ACC112 (cell line): ENCODE data around the gene CLIP2.
"Not testable (repeated sequence)": the region's sequence is repeated elsewhere in the genome, so short reads cannot be mapped to it uniquely, and the experiment has no call there.

Experiments used
- H2AFZ ChIP-seq: fragments of 200-600 bp; sonication (generic); one replicate; pipeline ENCODE4 v1.6.0; 2017; ENCODE audit warnings: antibody characterized with exemption, low read length; ENCODE audit not compliant: unreplicated experiment
- H3K27ac ChIP-seq: fragments of 200-600 bp; sonication (generic); 2 replicates; pipeline ENCODE4 v1.5.1; 2014; ENCODE audit warnings: low read depth, mild to moderate bottlenecking, antibody characterized with exemption, low read length, moderate library complexity
- H3K27me3 ChIP-seq: fragments of 200-600 bp; sonication (generic); 2 replicates; pipeline ENCODE4 v1.6.1; 2014; ENCODE audit warnings: mild to moderate bottlenecking, antibody characterized with exemption, low read length, moderate library complexity, mixed read lengths; ENCODE audit not compliant: insufficient read depth
- H3K36me3 ChIP-seq: fragments of 200-600 bp; sonication (generic); 2 replicates; pipeline ENCODE4 v1.6.1; 2016; ENCODE audit warnings: mild to moderate bottlenecking, antibody characterized with exemption, low read length, moderate library complexity, mixed read lengths; ENCODE audit not compliant: insufficient read depth
- H3K4me1 ChIP-seq: fragments of 200-600 bp; sonication (generic); one replicate; pipeline ENCODE4 v1.6.1; 2016; ENCODE audit warnings: low read length, mixed read lengths; ENCODE audit not compliant: insufficient read depth, unreplicated experiment, control insufficient read depth
- H3K4me3 ChIP-seq: fragments of 200-600 bp; sonication (generic); 2 replicates; pipeline ENCODE4 v1.5.1; 2014; ENCODE audit warnings: mild to moderate bottlenecking, low read depth, low read length
- H3K79me2 ChIP-seq: fragments of 200-600 bp; sonication (generic); one replicate; pipeline ENCODE4 v1.6.0; 2016; ENCODE audit warnings: low read length; ENCODE audit not compliant: control insufficient read depth, unreplicated experiment, insufficient read depth

Gene CLIP2

DNA sequence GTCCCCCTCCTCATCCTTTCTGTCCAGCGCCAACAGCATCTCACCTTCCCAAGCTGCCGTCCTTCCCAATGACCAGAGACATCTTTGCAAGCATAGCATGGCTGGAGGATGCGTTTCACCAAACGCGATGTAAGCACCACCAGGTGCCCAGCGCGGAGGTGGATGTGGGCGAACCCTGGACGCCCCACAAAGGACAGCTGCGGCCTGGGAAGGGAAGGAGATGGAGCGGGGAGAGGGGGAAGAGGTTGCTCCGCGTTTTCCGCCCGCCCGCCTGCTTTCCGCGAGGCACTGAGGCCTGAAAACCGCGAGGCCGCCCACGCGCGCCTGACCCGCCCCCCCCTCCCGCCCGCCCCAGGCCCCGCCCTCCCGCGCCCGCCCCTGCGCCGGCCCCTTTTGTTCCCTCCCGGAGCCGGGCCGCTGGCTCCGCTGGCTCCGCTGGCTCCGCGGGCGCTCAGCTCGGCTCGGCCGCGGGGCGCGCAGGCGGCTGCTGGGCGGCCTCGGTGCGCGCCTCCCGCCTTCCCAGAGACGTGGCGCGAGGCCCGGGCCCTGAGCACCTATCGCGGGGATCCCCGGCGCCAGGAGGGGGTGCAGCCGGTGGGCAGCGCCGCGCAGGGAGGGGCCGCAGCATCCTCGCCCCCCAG lies at the start of gene CLIP2:
TSS of gene CLIP2 (plus strand) at position 390 of the 641 bp plus-strand sequence. CDS start 28,140 bp downstream, outside the sequence.
- Histone ChIP-seq H3K4me1 (peaks cover 5% of the 10 kb centered on the region), H3K79me2 (peaks cover 36% of the 10 kb centered on the region), H3K27ac (peak within 1 kb of the TSS; percentile 54; the same call in 1 of the 2 replicates), H3K27me3 (no peaks in the 10 kb centered on the region), H3K36me3 (no peaks in the 10 kb centered on the region), H2AFZ (peak within 1 kb of the TSS; percentile 66), H3K4me3 (peak within 1 kb of the TSS; percentile 100)

- H3K27ac ChIP-seq: no peak overlapping the region
- no peaks in the 10 kb centered on the region for H3K27me3 ChIP-seq
- H3K36me3 ChIP-seq: peaks cover 22% of the 10 kb centered on the region; the same call in 1 of the 2 replicates
- no peaks in the 10 kb centered on the region for H3K4me1 ChIP-seq
- H3K4me3 ChIP-seq: no peak overlapping the region
- H3K79me2 ChIP-seq: no peaks in the 10 kb centered on the region
- no peak overlapping the region for H2AFZ ChIP-seq
Measured at GRCh38 chr7:74240482-74240881, 48.7 kb upstream of the CLIP2 start.

GRCh38 chr7:74242122-74242443 lies 47.1 kb upstream of the CLIP2 start:
- Histone ChIP-seq H3K27ac (no peak overlapping the region), H3K4me1 (no peaks in the 10 kb centered on the region), H3K4me3 (no peak overlapping the region), H3K79me2 (no peaks in the 10 kb centered on the region), H2AFZ (no peak overlapping the region), H3K36me3 (peaks cover 22% of the 10 kb centered on the region), H3K27me3 (no peaks in the 10 kb centered on the region)

DNA sequence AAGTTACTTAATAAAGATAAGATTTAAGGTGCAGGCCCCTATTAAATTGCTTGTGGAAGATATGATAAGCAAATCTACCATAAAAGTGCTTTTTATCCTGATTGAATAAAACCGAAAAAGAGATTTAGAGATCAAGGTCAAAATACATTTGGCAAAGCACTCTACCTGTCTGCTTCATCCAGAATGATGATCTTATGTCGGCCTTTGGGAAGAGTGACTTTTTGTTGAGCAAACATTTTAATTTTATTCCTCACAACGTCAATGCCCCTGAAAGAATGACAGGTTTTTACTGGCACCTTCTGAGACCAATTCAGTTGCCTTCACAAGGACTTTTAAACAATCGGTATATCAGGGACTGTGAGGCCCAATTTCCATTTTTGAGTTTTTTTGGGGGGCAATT lies 42.7 kb upstream of the CLIP2 start:
- no peak overlapping the region for H2AFZ ChIP-seq
- H3K27ac ChIP-seq: no peak overlapping the region
- no peaks in the 10 kb centered on the region for H3K79me2 ChIP-seq
- H3K27me3 ChIP-seq: no peaks in the 10 kb centered on the region
- peaks cover 26% of the 10 kb centered on the region for H3K36me3 ChIP-seq
- no peaks in the 10 kb centered on the region for H3K4me1 ChIP-seq
- no peak overlapping the region for H3K4me3 ChIP-seq

DNA sequence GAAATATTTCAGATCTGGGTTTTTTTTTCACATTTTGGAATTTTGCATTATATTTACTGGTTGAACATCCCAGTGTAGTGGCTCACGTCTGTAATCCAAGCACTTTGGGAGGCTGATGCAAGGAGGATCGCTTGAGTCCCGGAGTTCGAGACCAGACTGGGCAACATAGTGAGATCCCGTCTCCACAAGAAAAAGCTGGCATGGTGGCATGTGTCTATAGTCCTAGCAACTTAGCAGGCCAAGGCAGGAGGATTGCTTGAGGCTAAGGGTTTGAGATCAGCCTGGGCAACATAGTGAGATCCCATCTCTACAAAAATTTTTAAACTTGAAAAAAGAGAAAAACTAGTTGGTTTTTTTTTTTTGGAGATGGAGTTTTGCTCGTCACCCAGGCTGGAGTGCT lies 41.1 kb upstream of the CLIP2 start:
- no peak overlapping the region for H3K27ac ChIP-seq
- no peak overlapping the region for H3K4me3 ChIP-seq
- no peak overlapping the region for H2AFZ ChIP-seq
- H3K27me3 ChIP-seq: no peaks in the 10 kb centered on the region
- H3K79me2 ChIP-seq: peaks cover 9% of the 10 kb centered on the region
- H3K4me1 ChIP-seq: no peaks in the 10 kb centered on the region
- peaks cover 21% of the 10 kb centered on the region for H3K36me3 ChIP-seq

- Histone ChIP-seq H3K36me3 (peaks cover 18% of the 10 kb centered on the region), H3K79me2 (peaks cover 18% of the 10 kb centered on the region)
- not testable (repeated sequence) for H3K4me3 ChIP-seq, H3K27me3 ChIP-seq, H2AFZ ChIP-seq, H3K27ac ChIP-seq, H3K4me1 ChIP-seq
Measured at GRCh38 chr7:74249058-74249457, 40.1 kb upstream of the CLIP2 start.

- H3K79me2 ChIP-seq: peaks cover 22% of the 10 kb centered on the region
- no peak overlapping the region for H3K27ac ChIP-seq
- no peak overlapping the region for H2AFZ ChIP-seq
- peaks cover 11% of the 10 kb centered on the region for H3K36me3 ChIP-seq
- H3K27me3 ChIP-seq: no peaks in the 10 kb centered on the region
- peak overlapping the region; percentile 85 for H3K4me3 ChIP-seq
- peaks cover 20% of the 10 kb centered on the region for H3K4me1 ChIP-seq
Measured at GRCh38 chr7:74252893-74253292, 36.3 kb upstream of the CLIP2 start.

- Histone ChIP-seq H3K4me3 (peak overlapping the region; percentile 85), H3K79me2 (peaks cover 22% of the 10 kb centered on the region), H3K4me1 (peaks cover 20% of the 10 kb centered on the region), H3K36me3 (peaks cover 11% of the 10 kb centered on the region), H3K27ac (peak overlapping the region; percentile 96; the same call in 1 of the 2 replicates), H2AFZ (no peak overlapping the region), H3K27me3 (no peaks in the 10 kb centered on the region)
Measured at GRCh38 chr7:74253331-74253730, 35.9 kb upstream of the CLIP2 start.

- peaks cover 10% of the 10 kb centered on the region for H3K36me3 ChIP-seq
- H2AFZ ChIP-seq: peak overlapping the region; percentile 55
- H3K27ac ChIP-seq: peak overlapping the region; percentile 96
- peaks cover 20% of the 10 kb centered on the region for H3K4me1 ChIP-seq
- peak overlapping the region; percentile 85 for H3K4me3 ChIP-seq
- no peaks in the 10 kb centered on the region for H3K27me3 ChIP-seq
- peaks cover 22% of the 10 kb centered on the region for H3K79me2 ChIP-seq
Measured at GRCh38 chr7:74253835-74254128, 35.4 kb upstream of the CLIP2 start.

- peak within 1 kb of the TSS; percentile 85 for H3K4me3 ChIP-seq
Measured at GRCh38 chr7:74254129-74254857, 34.9 kb upstream of the CLIP2 start, which contains the start of gene RFC2. TSS of gene RFC2 (minus strand) at chr7:74254399. CDS start at chr7:74254383, 16 bp downstream.

DNA sequence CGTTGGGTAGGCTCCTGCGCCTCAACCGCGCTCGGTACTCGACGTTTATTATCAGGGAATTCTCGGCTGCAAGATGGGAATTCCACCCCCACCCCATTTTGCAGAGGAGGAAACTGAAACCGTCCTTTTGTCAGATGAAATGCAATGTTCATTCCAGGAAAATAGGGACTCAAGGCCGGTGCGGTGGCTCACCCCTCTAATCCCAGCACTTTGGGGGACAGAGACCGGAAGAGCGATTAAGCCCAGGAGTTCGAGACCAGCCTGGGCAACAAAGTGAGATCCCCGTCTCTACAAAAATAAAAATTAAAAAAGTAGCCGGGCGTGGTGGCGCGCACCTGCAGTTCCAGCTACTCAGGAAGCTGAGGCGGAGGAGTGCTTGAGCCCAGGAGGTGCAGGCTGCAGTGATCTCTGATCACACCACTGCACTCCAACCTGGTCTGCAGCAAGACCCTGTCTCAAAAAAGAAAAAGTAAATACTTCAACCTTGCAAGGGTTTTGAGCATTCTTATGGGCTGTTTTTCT lies 34.3 kb upstream of the CLIP2 start:
- H3K79me2 ChIP-seq: peaks cover 22% of the 10 kb centered on the region
- peaks cover 20% of the 10 kb centered on the region for H3K4me1 ChIP-seq
- H3K27me3 ChIP-seq: no peaks in the 10 kb centered on the region
- H3K4me3 ChIP-seq: peak overlapping the region; percentile 85
- peak overlapping the region; percentile 39 for H2AFZ ChIP-seq
- peaks cover 8% of the 10 kb centered on the region for H3K36me3 ChIP-seq
- peak overlapping the region; percentile 96 for H3K27ac ChIP-seq

More at GRCh38 chr7:74254129-74254857, 34.9 kb upstream of the CLIP2 start, which contains the start of gene RFC2:
- H3K36me3 ChIP-seq: peaks cover 8% of the 10 kb centered on the region
- H3K27me3 ChIP-seq: no peaks in the 10 kb centered on the region
- peak within 1 kb of the TSS; percentile 55 for H2AFZ ChIP-seq
- peak within 1 kb of the TSS; percentile 96 for H3K27ac ChIP-seq
- H3K4me1 ChIP-seq: peaks cover 20% of the 10 kb centered on the region
- H3K79me2 ChIP-seq: peaks cover 22% of the 10 kb centered on the region
